ENCODE results near the gene SRXN1. TPM values are rescaled to one million over a fixed set of nuclear protein-coding genes. Genes with fewer than 3 reads are reported as not detected.

The SRXN1 gene
- total and polyA plus RNA-seq, 9 donors, result 8.4 to 13.7 (median 10.6) TPM

DNA sequence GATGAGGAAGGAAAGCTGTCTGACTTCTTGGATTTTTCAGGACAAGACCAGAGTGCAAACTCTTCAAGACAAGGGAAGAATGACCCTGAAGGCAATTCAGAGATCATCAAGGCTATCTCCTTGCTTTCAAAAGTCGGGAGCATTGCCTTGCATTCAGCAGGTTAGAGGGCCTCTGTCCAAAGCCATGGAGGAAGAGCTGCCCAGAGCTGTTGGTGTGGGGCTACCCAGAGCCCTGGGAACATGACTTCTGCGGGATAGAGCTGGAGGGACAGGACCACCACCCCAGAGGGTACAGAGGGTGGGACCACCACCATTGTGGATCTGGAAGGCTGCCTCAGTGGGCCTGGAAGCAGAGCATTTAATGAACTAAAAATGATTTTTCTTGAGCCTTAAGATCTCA is 5.2 kb upstream of the SRXN1 start:
- Histone ChIP-seq H3K4me1 (ENCODE audit: control insufficient read depth, insufficient read depth, low read length) (peaks cover 14% of the 10 kb centered on the region), H3K27ac (ENCODE audit: low read length) (no peak overlapping the region), H3K36me3 (ENCODE audit: control insufficient read depth, insufficient read depth, low read length) (no peaks in the 10 kb centered on the region), H3K9me3 (replicated peaks; ENCODE audit: control insufficient read depth, low read depth, low read length) (no peaks in the 10 kb centered on the region), H3K27me3 (ENCODE audit: control insufficient read depth, insufficient read depth, low read length) (peaks cover 51% of the 10 kb centered on the region), H3K4me3 (ENCODE audit: low read length) (no peak overlapping the region)
- DNase-seq, result no peak
- WGBS (ENCODE audit: insufficient coverage), result 13% methylated on average over 2 of the region's 2 CpGs

DNA sequence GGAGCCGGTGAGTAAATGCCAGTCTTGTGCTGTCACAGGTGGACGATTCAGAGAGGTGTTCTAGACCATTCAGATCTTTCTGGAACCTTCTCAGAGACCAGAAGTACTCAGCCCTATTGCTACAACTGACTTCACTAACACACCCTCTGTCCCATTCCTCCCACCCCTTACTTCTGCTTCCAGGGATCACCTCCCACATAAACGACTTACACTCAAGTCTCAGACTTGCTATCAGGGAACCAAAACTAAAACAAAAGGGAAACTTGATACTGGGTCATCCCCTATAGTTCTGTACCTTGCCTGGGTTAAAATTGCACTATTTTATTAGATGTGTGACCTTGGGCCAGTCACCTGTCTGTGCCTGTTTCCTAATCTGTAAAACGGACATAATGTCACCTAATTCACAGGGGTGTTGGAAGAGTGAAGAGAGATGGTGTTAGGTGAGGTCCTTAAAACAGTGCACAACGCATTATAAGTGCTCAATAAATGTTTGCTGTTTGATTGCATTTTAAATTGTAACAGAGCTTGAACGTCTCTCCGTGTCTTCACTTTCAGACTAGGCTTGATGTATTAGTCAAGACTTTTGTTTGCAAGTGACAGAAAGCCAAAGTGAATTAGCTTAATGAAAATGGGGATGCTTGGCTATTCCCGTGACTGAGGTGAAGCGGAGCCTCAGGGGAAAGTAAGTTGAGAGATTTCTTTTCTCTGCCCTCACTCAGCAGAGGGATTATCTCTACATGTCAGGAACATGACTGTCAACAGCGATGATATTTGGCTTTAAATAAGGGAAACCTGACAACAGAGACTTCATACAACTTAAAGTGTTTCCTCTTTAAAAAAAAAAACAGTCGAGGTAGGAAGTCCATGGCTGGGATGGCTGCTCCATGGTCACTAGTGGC is 3.0 kb upstream of the SRXN1 start:
- WGBS (ENCODE audit: insufficient coverage), result 69% methylated on average over 5 of the region's 11 CpGs
- no peak overlapping the region for H3K4me3 ChIP-seq (ENCODE audit: low read length)
- no peaks in the 10 kb centered on the region for H3K9me3 ChIP-seq (replicated peaks; ENCODE audit: control insufficient read depth, low read depth, low read length)
- peaks cover 30% of the 10 kb centered on the region for H3K27me3 ChIP-seq (ENCODE audit: control insufficient read depth, insufficient read depth, low read length)
- no peaks in the 10 kb centered on the region for H3K36me3 ChIP-seq (ENCODE audit: control insufficient read depth, insufficient read depth, low read length)
- peaks cover 15% of the 10 kb centered on the region for H3K4me1 ChIP-seq (ENCODE audit: control insufficient read depth, insufficient read depth, low read length)
- DNase-seq, result no peak
- H3K27ac ChIP-seq (ENCODE audit: low read length), result no peak overlapping the region

DNA sequence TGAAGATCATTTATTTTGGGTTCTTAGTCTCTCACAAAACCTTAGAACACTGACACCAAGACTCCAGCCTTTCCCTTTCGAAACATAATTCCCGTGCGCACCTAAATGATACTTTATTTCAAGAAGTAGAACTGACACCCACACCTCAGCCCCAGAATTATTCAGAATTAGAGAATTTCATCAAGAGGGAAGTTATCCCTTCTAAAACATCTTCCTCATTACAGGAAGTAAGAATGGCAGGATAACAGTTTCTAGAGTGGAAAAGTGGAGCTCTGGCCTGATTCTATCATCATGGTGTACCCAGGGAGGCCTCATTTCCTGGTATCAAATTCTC is 1.4 kb upstream of the SRXN1 start:
- H3K9me3 ChIP-seq (replicated peaks; ENCODE audit: control insufficient read depth, low read depth, low read length), result no peaks in the 10 kb centered on the region
- WGBS (ENCODE audit: insufficient coverage), result no CpG with 5 or more reads among the region's 3 CpGs
- peaks cover 15% of the 10 kb centered on the region for H3K4me1 ChIP-seq (ENCODE audit: control insufficient read depth, insufficient read depth, low read length)
- no peak overlapping the region for H3K4me3 ChIP-seq (ENCODE audit: low read length)
- no peak for DNase-seq
- H3K27ac ChIP-seq (ENCODE audit: low read length), result no peak overlapping the region
- H3K27me3 ChIP-seq (ENCODE audit: control insufficient read depth, insufficient read depth, low read length), result peaks cover 18% of the 10 kb centered on the region
- peaks cover 10% of the 10 kb centered on the region for H3K36me3 ChIP-seq (ENCODE audit: control insufficient read depth, insufficient read depth, low read length)

DNA sequence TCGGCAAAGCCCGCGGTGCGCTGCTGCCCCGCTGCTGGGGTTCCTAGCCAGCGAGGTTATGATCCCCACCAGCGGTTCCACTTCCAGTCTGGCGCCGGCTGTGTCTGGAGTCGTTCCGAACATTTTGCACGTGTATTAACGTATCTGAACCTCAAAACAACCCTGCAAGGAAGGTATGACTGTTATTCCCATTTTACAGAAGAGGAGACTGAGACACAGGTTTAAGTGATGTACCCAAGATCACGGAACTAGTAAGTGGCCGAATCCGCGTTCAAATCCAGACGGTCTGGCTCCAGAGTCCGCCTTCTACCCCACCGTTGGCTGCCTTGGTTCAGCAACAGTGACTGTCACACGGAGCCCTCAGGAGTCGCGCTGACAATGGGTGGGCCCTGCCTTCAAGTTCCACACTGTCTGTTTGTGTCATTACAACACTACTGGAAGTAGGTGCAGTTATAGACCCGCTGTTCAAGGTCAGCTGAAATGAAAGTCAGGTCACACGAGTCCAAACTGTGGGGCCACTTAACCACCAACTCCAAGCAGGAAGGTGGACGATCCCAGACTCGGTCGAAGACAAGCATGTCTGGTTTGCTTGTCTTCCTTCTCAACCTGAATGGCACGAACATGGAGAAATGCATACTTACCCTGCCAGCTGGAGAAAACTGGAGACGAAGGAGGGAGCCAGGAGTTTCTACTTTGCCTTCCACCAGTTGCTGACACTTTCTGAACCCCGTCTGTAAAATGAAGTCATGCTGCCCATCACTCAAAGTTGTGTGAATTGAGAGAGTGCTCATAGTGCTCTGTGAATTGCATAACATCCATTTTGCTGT is 803 bp upstream of the SRXN1 start:
- peak overlapping the region; percentile 6 for H3K27ac ChIP-seq (ENCODE audit: low read length)
- WGBS (ENCODE audit: insufficient coverage), result 19% methylated on average over 20 of the region's 31 CpGs
- H3K4me1 ChIP-seq (ENCODE audit: control insufficient read depth, insufficient read depth, low read length), result peaks cover 15% of the 10 kb centered on the region

GRCh38 chr20:652615-653109 is 338 bp downstream of the SRXN1 start:
- DNase-seq, result peak; percentile 69
- Histone ChIP-seq H3K4me1 (ENCODE audit: control insufficient read depth, insufficient read depth, low read length) (peaks cover 15% of the 10 kb centered on the region), H3K27me3 (ENCODE audit: control insufficient read depth, insufficient read depth, low read length) (peaks cover 9% of the 10 kb centered on the region), H3K4me3 (ENCODE audit: low read length) (peak overlapping the region; percentile 57), H3K36me3 (ENCODE audit: control insufficient read depth, insufficient read depth, low read length) (peaks cover 20% of the 10 kb centered on the region), H3K27ac (ENCODE audit: low read length) (no peak overlapping the region), H3K9me3 (replicated peaks; ENCODE audit: control insufficient read depth, low read depth, low read length) (no peaks in the 10 kb centered on the region)
- WGBS (ENCODE audit: insufficient coverage), result 2% methylated on average over 36 of the region's 36 CpGs

More for the DNA sequence above, 803 bp upstream of the SRXN1 start:
- Histone ChIP-seq H3K9me3 (replicated peaks; ENCODE audit: control insufficient read depth, low read depth, low read length) (no peaks in the 10 kb centered on the region), H3K4me3 (ENCODE audit: low read length) (peak overlapping the region; percentile 54), H3K27me3 (ENCODE audit: control insufficient read depth, insufficient read depth, low read length) (peaks cover 12% of the 10 kb centered on the region), H3K36me3 (ENCODE audit: control insufficient read depth, insufficient read depth, low read length) (peaks cover 10% of the 10 kb centered on the region)
- DNase-seq, result no peak

DNA sequence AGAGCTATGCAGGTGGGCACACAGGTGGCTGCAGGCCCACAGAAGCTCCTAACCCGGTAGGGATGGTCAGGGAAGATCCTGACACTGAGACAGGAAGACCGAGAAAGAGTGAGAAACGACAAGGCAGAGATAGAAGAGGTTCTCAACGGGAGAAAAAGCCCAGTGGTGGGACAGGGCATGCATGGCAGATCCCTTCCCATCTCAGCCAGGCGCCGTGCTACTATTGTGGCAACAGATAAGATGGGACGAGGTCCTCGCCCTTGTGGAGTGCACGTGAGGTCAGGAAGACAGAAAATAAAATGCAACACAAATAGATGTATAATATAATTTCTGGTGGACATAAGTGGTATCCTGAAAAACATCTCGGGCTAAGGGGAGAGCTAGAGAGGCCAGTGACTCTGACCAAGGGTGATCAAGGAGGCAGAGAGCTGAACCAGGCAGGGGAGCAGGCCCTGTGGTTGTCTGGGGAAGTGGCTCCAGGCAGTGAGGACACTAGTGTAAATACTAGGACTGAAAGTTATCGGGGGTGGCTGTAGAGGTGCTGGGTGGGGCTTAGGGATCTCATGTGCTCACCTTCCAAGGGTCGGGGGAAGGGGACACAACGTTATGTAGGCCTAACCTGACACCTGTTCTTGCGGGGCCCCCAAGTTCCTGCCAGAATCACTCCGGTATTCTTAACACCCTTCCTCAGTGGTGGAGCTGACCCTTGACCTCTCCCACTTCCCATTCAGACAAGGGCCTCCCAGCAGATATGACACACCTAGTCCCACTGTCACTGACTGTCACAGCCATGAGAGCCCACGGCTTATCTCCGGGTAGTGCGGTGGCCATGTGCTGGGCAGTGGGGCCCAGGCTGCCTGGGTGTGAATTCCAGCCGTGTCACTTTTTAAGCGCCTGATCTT is 1.0 kb downstream of the SRXN1 start:
- Histone ChIP-seq H3K27me3 (ENCODE audit: control insufficient read depth, insufficient read depth, low read length) (peaks cover 7% of the 10 kb centered on the region), H3K36me3 (ENCODE audit: control insufficient read depth, insufficient read depth, low read length) (peaks cover 27% of the 10 kb centered on the region), H3K4me3 (ENCODE audit: low read length) (peak overlapping the region; percentile 57), H3K9me3 (replicated peaks; ENCODE audit: control insufficient read depth, low read depth, low read length) (no peaks in the 10 kb centered on the region), H3K4me1 (ENCODE audit: control insufficient read depth, insufficient read depth, low read length) (peaks cover 15% of the 10 kb centered on the region), H3K27ac (ENCODE audit: low read length) (no peak overlapping the region)
- DNase-seq, result no peak
- WGBS (ENCODE audit: insufficient coverage), result 44% methylated on average over 16 of the region's 20 CpGs

DNA sequence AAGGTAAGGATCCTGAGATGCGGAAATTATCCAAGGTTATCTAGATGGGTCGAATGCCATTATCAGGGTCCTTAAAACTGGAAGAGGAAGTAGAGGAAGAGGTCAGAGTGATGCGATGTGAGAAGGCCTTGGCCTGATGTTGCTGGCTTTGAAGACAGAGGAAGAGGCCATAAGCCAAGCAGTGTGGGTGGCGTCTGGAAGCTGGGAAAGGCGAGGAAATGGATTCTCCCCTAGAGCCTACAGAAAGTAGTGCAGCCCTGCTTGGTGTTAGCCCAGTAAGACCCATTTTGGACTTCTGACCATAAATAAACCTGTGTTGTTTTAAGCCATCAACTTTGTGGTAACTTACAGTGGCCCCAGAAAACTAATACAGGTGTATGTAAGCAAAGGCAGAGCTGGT is 2.0 kb downstream of the SRXN1 start:
- Histone ChIP-seq H3K27me3 (ENCODE audit: control insufficient read depth, insufficient read depth, low read length) (peaks cover 3% of the 10 kb centered on the region), H3K36me3 (ENCODE audit: control insufficient read depth, insufficient read depth, low read length) (peaks cover 29% of the 10 kb centered on the region), H3K27ac (ENCODE audit: low read length) (no peak overlapping the region), H3K4me1 (ENCODE audit: control insufficient read depth, insufficient read depth, low read length) (peaks cover 15% of the 10 kb centered on the region), H3K9me3 (replicated peaks; ENCODE audit: control insufficient read depth, low read depth, low read length) (no peaks in the 10 kb centered on the region), H3K4me3 (ENCODE audit: low read length) (no peak overlapping the region)
- DNase-seq, result no peak
- 59% methylated on average over 5 of the region's 5 CpGs for WGBS (ENCODE audit: insufficient coverage)

GRCh38 chr20:650281-650680 is 2.7 kb downstream of the SRXN1 start:
- H3K27me3 ChIP-seq (ENCODE audit: control insufficient read depth, insufficient read depth, low read length), result peaks cover 1% of the 10 kb centered on the region
- H3K27ac ChIP-seq (ENCODE audit: low read length), result no peak overlapping the region
- H3K4me3 ChIP-seq (ENCODE audit: low read length), result no peak overlapping the region
- WGBS (ENCODE audit: insufficient coverage), result 78% methylated on average over 5 of the region's 5 CpGs
- H3K36me3 ChIP-seq (ENCODE audit: control insufficient read depth, insufficient read depth, low read length), result peaks cover 29% of the 10 kb centered on the region
- peaks cover 21% of the 10 kb centered on the region for H3K4me1 ChIP-seq (ENCODE audit: control insufficient read depth, insufficient read depth, low read length)
- DNase-seq, result no peak
- no peaks in the 10 kb centered on the region for H3K9me3 ChIP-seq (replicated peaks; ENCODE audit: control insufficient read depth, low read depth, low read length)

- H3K36me3 ChIP-seq (ENCODE audit: control insufficient read depth, insufficient read depth, low read length), result peaks cover 29% of the 10 kb centered on the region
- no peak for DNase-seq
- H3K27ac ChIP-seq (ENCODE audit: low read length), result no peak overlapping the region
- H3K9me3 ChIP-seq (replicated peaks; ENCODE audit: control insufficient read depth, low read depth, low read length), result no peaks in the 10 kb centered on the region
- no peaks in the 10 kb centered on the region for H3K27me3 ChIP-seq (ENCODE audit: control insufficient read depth, insufficient read depth, low read length)
- WGBS (ENCODE audit: insufficient coverage), result 83% methylated on average over 1 of the region's 2 CpGs
- no peak overlapping the region for H3K4me3 ChIP-seq (ENCODE audit: low read length)
- H3K4me1 ChIP-seq (ENCODE audit: control insufficient read depth, insufficient read depth, low read length), result peaks cover 18% of the 10 kb centered on the region
Observed at GRCh38 chr20:647479-648019, 5.5 kb downstream of the SRXN1 start.

Data from muscle of leg (tissue), 11 donors.